RWPE1 (cell line): ENCODE data around the gene TMPRSS2.

ENCODE experiments used
- CTCF ChIA-PET: fragments of 350-600 bp; sonication (Branson Sonifier 250); formaldehyde crosslinking; extraction: SDS; loops from one replicate; lab custom pipeline; 2021; lab: Yijun Ruan, JAX
- POLR2A ChIA-PET: fragments of 400-600 bp; formaldehyde crosslinking; extraction: SDS; loops from one replicate; lab custom pipeline; 2020; ENCODE audit warnings: antibody characterized with exemption; ENCODE audit not compliant: low non-redundant PET; lab: Yijun Ruan, JAX
- DNase-seq: peaks from one replicate; pipeline ENCODE4 v3.0.0; 2012; ENCODE audit warnings: low spot score
- H3K27ac ChIP-seq: fragments of 450-650 bp; 2 replicates; pipeline ENCODE4 v1.5.1; 2017
- CTCF ChIP-seq: fragments of 450-650 bp; conservative IDR thresholded peaks from 2 replicates; pipeline ENCODE4 v1.5.1; 2017; ENCODE audit warnings: low read depth, mild to moderate bottlenecking

The TMPRSS2 gene

GRCh38 chr21:41542727-41543126 lies 34.8 kb upstream of the TMPRSS2 start:
- TF ChIP-seq CTCF: no peak
- ChIA-PET CTCF (no interaction called here), POLR2A (no interaction called here)
- no peak for DNase-seq
- no peak overlapping the region for H3K27ac ChIP-seq

- no peak overlapping the region for H3K27ac ChIP-seq
- ChIA-PET POLR2A (no interaction called here), CTCF (no interaction called here)
- DNase-seq: no peak
- TF ChIP-seq CTCF: no peak
Measured at GRCh38 chr21:41537356-41537755, 29.4 kb upstream of the TMPRSS2 start.

- H3K27ac ChIP-seq: no peak overlapping the region
- POLR2A ChIA-PET: no interaction called here
- TF ChIP-seq CTCF: no peak
- DNase-seq: no peak
- CTCF ChIA-PET: interaction anchor here (0.6 kb wide), 1 partner anchor 427 kb away, joined by 3 read pairs; no protein-coding TSS in a partner anchor
Measured at GRCh38 chr21:41536827-41537103, 28.8 kb upstream of the TMPRSS2 start.

GRCh38 chr21:41536076-41536826 lies 28.3 kb upstream of the TMPRSS2 start:
- peak; percentile 61 for DNase-seq
- ChIA-PET CTCF (interaction anchor here (0.6 kb wide), 2 partner anchors 426 to 532 kb away, joined by 3 to 4 read pairs; no protein-coding TSS in a partner anchor), POLR2A (no interaction called here)
- no peak overlapping the region for H3K27ac ChIP-seq
- no peak for TF ChIP-seq CTCF

- no peak overlapping the region for H3K27ac ChIP-seq
- CTCF ChIA-PET: interaction anchor here (1.1 kb wide), 1 partner anchor 595 kb away, joined by 3 read pairs; no protein-coding TSS in a partner anchor
- DNase-seq: no peak
- POLR2A ChIA-PET: no interaction called here
- no peak for TF ChIP-seq CTCF
Measured at GRCh38 chr21:41530366-41530765, 22.4 kb upstream of the TMPRSS2 start.

GRCh38 chr21:41529769-41530168 lies 21.8 kb upstream of the TMPRSS2 start:
- ChIA-PET POLR2A (no interaction called here), CTCF (interaction anchor here (0.6 to 1.1 kb wide), 2 partner anchors 596 to 684 kb away, joined by 3 read pairs; no protein-coding TSS in a partner anchor)
- DNase-seq: no peak
- no peak for TF ChIP-seq CTCF
- no peak overlapping the region for H3K27ac ChIP-seq
